Neural progenitor cell (in vitro differentiated cells): ENCODE data around the gene SS18L1. TPM values are rescaled to one million over a fixed set of nuclear protein-coding genes. Genes with fewer than 3 reads are reported as not detected.

Source experiments
- DNase-seq: peaks from one replicate; pipeline ENCODE4 v3.0.0-alpha.2; 2016; ENCODE audit warnings: low spot score
- H2AFZ ChIP-seq: fragments of 200-600 bp; sonication (generic); replicated peaks from 2 replicates; pipeline ENCODE4 v1.6.1; 2016; ENCODE audit warnings: antibody characterized with exemption
- H3F3A ChIP-seq: fragments of 200-600 bp; sonication (generic); 2 replicates; pipeline ENCODE4 v1.6.1; 2016; ENCODE audit warnings: antibody characterized with exemption, low read depth
- H3K27ac ChIP-seq: fragments of 200-600 bp; sonication (generic); 2 replicates; pipeline ENCODE4 v1.5.1; 2016; ENCODE audit warnings: mild to moderate bottlenecking
- H3K27me3 ChIP-seq: fragments of 200-600 bp; sonication (generic); 2 replicates; pipeline ENCODE4 v1.6.1; 2016; ENCODE audit warnings: mild to moderate bottlenecking, moderate library complexity
- H3K36me3 ChIP-seq: fragments of 200-600 bp; sonication (generic); 2 replicates; pipeline ENCODE4 v1.5.1; 2016
- H3K4me1 ChIP-seq: fragments of 200-600 bp; sonication (generic); 2 replicates; pipeline ENCODE4 v1.6.1; 2016; ENCODE audit warnings: mixed run types
- H3K4me2 ChIP-seq: fragments of 200-600 bp; sonication (generic); 2 replicates; pipeline ENCODE4 v1.6.1; 2016
- H3K4me3 ChIP-seq: fragments of 200-600 bp; sonication (generic); 2 replicates; pipeline ENCODE4 v1.5.1; 2016
- H3K79me2 ChIP-seq: fragments of 200-600 bp; sonication (generic); 2 replicates; pipeline ENCODE4 v1.6.1; 2016; ENCODE audit warnings: low read depth
- H3K9ac ChIP-seq: fragments of 200-600 bp; sonication (generic); 2 replicates; pipeline ENCODE4 v1.6.1; 2016
- H3K9me3 ChIP-seq: fragments of 200-600 bp; sonication (generic); 2 replicates; pipeline ENCODE4 v1.5.1; 2016; ENCODE audit warnings: low read depth
- H4K20me1 ChIP-seq: fragments of 200-600 bp; sonication (generic); 2 replicates; pipeline ENCODE4 v1.6.1; 2016; ENCODE audit warnings: low read depth
- H3K27ac Mint-ChIP-seq: 3 replicates; pipeline ENCODE4 v1.8.0; 2021; ENCODE audit warnings: mixed read lengths
- H3K27me3 Mint-ChIP-seq: 2 replicates; pipeline ENCODE4 v1.8.0; 2022; ENCODE audit warnings: low read depth, mild to moderate bottlenecking, inconsistent platforms, moderate library complexity, mixed read lengths; ENCODE audit not compliant: insufficient read depth
- H3K36me3 Mint-ChIP-seq: 3 replicates; pipeline ENCODE4 v1.8.0; 2021; ENCODE audit warnings: mixed read lengths
- H3K4me1 Mint-ChIP-seq: 3 replicates; pipeline ENCODE4 v1.8.0; 2021; ENCODE audit warnings: mixed read lengths
- H3K4me3 Mint-ChIP-seq: 3 replicates; pipeline ENCODE4 v1.8.0; 2021; ENCODE audit warnings: mild to moderate bottlenecking, moderate library complexity, mixed read lengths
- H3K9me3 Mint-ChIP-seq: 3 replicates; pipeline ENCODE4 v1.8.0; 2020; ENCODE audit warnings: mixed read lengths
- CTCF ChIP-seq: fragments of 200-600 bp; sonication (generic); IDR thresholded peaks from 2 replicates; pipeline ENCODE4 v1.5.1; 2017; ENCODE audit warnings: antibody characterized with exemption, mild to moderate bottlenecking
- EZH2 ChIP-seq: fragments of 200-600 bp; sonication (generic); IDR thresholded peaks from 2 replicates; pipeline ENCODE4 v1.6.1; 2017; ENCODE audit warnings: antibody characterized with exemption, mild to moderate bottlenecking, moderate library complexity
- EZH2phosphoT487 ChIP-seq: fragments of 200-600 bp; sonication (generic); IDR thresholded peaks from 2 replicates; pipeline ENCODE4 v1.6.1; 2017; ENCODE audit warnings: antibody characterized with exemption
- total RNA-seq: library from RNA; depleted of rRNA; stranded (reverse); fragments of >200 nt; gene quantifications from 2 replicates; pipeline ENCODE4 v1.2.3, GENCODE V29; 2015; ENCODE audit warnings: low replicate concordance

The SS18L1 gene
- total RNA-seq, 1 donor from 2014 or later = 25.5 TPM

GRCh38 chr20:62119115-62119514 is 24.5 kb upstream of the SS18L1 start:
- Mint-ChIP-seq H3K27me3 (peaks cover 2% of the 10 kb centered on the region), H3K36me3 (peaks cover under 1% of the 10 kb centered on the region), H3K4me3 (peak overlapping the region; percentile 39), H3K9me3 (peaks cover 2% of the 10 kb centered on the region), H3K4me1 (peaks cover 42% of the 10 kb centered on the region), H3K27ac (peak overlapping the region; percentile 54)
- H3K27ac ChIP-seq = no peak overlapping the region
- H3K4me3 ChIP-seq = no peak overlapping the region
- TF ChIP-seq CTCF (no peak), EZH2phosphoT487 (no peak), EZH2 (no peak)
- peaks cover 35% of the 10 kb centered on the region for H3K4me1 ChIP-seq
- H3K36me3 ChIP-seq = no peaks in the 10 kb centered on the region
- peaks cover 25% of the 10 kb centered on the region for H3F3A ChIP-seq
- H3K27me3 ChIP-seq = no peaks in the 10 kb centered on the region
- no peaks in the 10 kb centered on the region for H3K9me3 ChIP-seq
- no peak overlapping the region for H3K9ac ChIP-seq
- peaks cover 14% of the 10 kb centered on the region for H4K20me1 ChIP-seq
- peaks cover 17% of the 10 kb centered on the region for H3K79me2 ChIP-seq
- no peak overlapping the region for H3K4me2 ChIP-seq
- H2AFZ ChIP-seq = no peak overlapping the region
- no peak for DNase-seq

DNA sequence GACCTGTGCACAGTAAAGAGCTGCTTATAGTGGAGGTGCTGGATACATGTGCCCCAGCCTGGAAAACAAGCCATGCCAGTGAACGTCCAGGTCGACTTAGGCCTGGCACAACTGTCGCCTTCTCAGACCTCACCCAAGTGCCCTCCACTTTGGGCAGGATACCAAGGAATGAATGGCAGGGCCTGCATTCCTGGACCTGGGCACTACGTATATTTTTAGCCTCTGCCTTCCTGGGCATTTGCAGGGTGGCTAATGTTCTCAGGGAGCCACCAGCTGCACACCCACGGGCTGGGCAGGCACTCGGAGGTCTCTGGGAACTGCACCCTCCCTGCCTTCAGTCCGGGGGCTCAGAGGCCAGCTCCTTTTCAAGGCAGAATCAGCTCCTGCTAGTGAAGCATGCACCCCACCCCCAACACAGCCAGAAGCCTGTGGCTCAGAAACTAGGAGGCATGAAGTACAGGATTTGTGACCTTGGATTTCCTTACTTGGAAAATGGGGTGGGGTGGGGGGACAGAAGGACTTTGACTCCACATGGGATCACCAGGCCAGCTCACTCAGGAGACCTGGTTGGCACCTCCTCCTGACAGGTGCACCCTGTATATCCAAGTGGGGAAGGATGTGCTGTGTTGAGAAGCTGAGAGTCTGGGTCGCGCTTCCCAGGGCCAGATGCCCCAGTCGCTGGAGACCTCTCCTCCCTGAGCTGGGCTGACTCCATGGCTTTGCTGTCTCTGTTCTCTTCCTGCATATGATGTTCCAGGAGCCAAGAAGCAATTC is 23.8 kb upstream of the SS18L1 start:
- Histone ChIP-seq H3K27ac (no peak overlapping the region), H3K9ac (no peak overlapping the region), H2AFZ (no peak overlapping the region), H3K79me2 (peaks cover 24% of the 10 kb centered on the region), H3K4me2 (no peak overlapping the region), H3K4me1 (peaks cover 38% of the 10 kb centered on the region), H3K27me3 (no peaks in the 10 kb centered on the region), H3K4me3 (no peak overlapping the region), H3K36me3 (no peaks in the 10 kb centered on the region), H3K9me3 (no peaks in the 10 kb centered on the region), H4K20me1 (peaks cover 21% of the 10 kb centered on the region), H3F3A (peaks cover 25% of the 10 kb centered on the region)
- peak overlapping the region; percentile 13 for H3K27ac Mint-ChIP-seq
- DNase-seq = no peak
- peaks cover 2% of the 10 kb centered on the region for H3K9me3 Mint-ChIP-seq
- peaks cover 6% of the 10 kb centered on the region for H3K36me3 Mint-ChIP-seq
- H3K4me3 Mint-ChIP-seq = peak overlapping the region; percentile 93
- H3K27me3 Mint-ChIP-seq = peaks cover 2% of the 10 kb centered on the region
- H3K4me1 Mint-ChIP-seq = peaks cover 48% of the 10 kb centered on the region
- TF ChIP-seq EZH2phosphoT487 = no peak
- no peak for TF ChIP-seq CTCF
- no peak for TF ChIP-seq EZH2

- H3F3A ChIP-seq = peaks cover 25% of the 10 kb centered on the region
- H3K36me3 ChIP-seq = no peaks in the 10 kb centered on the region
- no peak overlapping the region for H2AFZ ChIP-seq
- H3K79me2 ChIP-seq = peaks cover 29% of the 10 kb centered on the region
- Mint-ChIP-seq H3K36me3 (peaks cover 10% of the 10 kb centered on the region), H3K9me3 (peaks cover 2% of the 10 kb centered on the region), H3K27ac (peak overlapping the region; percentile 13), H3K4me3 (peak overlapping the region; percentile 93), H3K27me3 (peaks cover 5% of the 10 kb centered on the region), H3K4me1 (peaks cover 45% of the 10 kb centered on the region)
- peaks cover 27% of the 10 kb centered on the region for H4K20me1 ChIP-seq
- no peaks in the 10 kb centered on the region for H3K9me3 ChIP-seq
- TF ChIP-seq EZH2 (no peak), EZH2phosphoT487 (no peak), CTCF (no peak)
- no peak overlapping the region for H3K9ac ChIP-seq
- DNase-seq = no peak
- H3K27ac ChIP-seq = no peak overlapping the region
- no peak overlapping the region for H3K4me2 ChIP-seq
- H3K4me1 ChIP-seq = peaks cover 33% of the 10 kb centered on the region
- H3K27me3 ChIP-seq = no peaks in the 10 kb centered on the region
- H3K4me3 ChIP-seq = no peak overlapping the region
Observed at GRCh38 chr20:62120365-62120762, 23.2 kb upstream of the SS18L1 start.
